ENCODE data around the gene PRKCA.

- no peak for TF ChIP-seq HES4 (CRISPR knock-in tag; IDR thresholded peaks at IDR 0.05; ENCODE audit: borderline replicate concordance)
- no peak for TF ChIP-seq CEBPZ (IDR thresholded peaks at IDR 0.05; ENCODE audit: low read length)
- TF ChIP-seq CTCF (CRISPR knock-in tag; IDR thresholded peaks at IDR 0.05): no peak
- no peak for TF ChIP-seq HMGXB4 (CRISPR knock-in tag; IDR thresholded peaks at IDR 0.05; ENCODE audit: borderline replicate concordance in 1 of 2, low read depth in 1 of 2)
- no peak for TF ChIP-seq ZNF709 (CRISPR knock-in tag; IDR thresholded peaks at IDR 0.05)
- no peak for TF ChIP-seq ZNF317 (CRISPR knock-in tag; IDR thresholded peaks at IDR 0.05)
Observed at GRCh38 chr17:66682283-66682682, 379.9 kb downstream of the PRKCA start.

All from HepG2 (cell line).